CD14-positive monocyte (primary cell): ENCODE measurements around the gene C8G. TPM values are rescaled to one million over a fixed set of nuclear protein-coding genes. Genes with fewer than 3 reads are reported as not detected.

Source experiments
- DNase-seq, 3 donors: peaks; one replicate each; pipeline ENCODE4 v3.0.0-alpha.2; 2011 to 2022
- H2AFZ ChIP-seq: 2 replicates; pipeline ENCODE4 v1.6.0; 2012; ENCODE audit warnings: mild to moderate bottlenecking, low read depth, low read length, inconsistent platforms; ENCODE audit not compliant: insufficient read depth, poor library complexity, severe bottlenecking
- H3K27ac ChIP-seq, 2 donors: 1 replicate in 1 of 2; 2 replicates in 1 of 2; pipeline ENCODE4 v1.5.1; 2012 to 2013; ENCODE audit warnings: low read length in 2 of 2, control low read depth in 1 of 2, inconsistent platforms in 1 of 2, low read depth in 1 of 2, mild to moderate bottlenecking in 1 of 2
- H3K27me3 ChIP-seq, 2 donors: one replicate each; pipeline versions ENCODE4 v1.6.0 to v1.6.1; 2011 to 2013; ENCODE audit warnings: low read length in 2 of 2; ENCODE audit not compliant: control insufficient read depth in 2 of 2, insufficient read depth in 2 of 2
- H3K36me3 ChIP-seq, 2 donors: replicated peaks in 1 of 2; 1 replicate in 1 of 2; 2 replicates in 1 of 2; pipeline versions ENCODE4 v1.5.1 to v1.6.1; 2012 to 2013; ENCODE audit warnings: low read length in 2 of 2, control low read depth in 1 of 2, inconsistent platforms in 1 of 2, mild to moderate bottlenecking in 1 of 2; ENCODE audit not compliant: insufficient read depth in 2 of 2, control insufficient read depth in 1 of 2
- H3K4me1 ChIP-seq, 2 donors: 1 replicate in 1 of 2; 2 replicates in 1 of 2; pipeline versions ENCODE4 v1.5.1 to v1.6.1; 2012 to 2013; ENCODE audit warnings: low read length in 2 of 2, control low read depth in 1 of 2, inconsistent platforms in 1 of 2, mild to moderate bottlenecking in 1 of 2, moderate library complexity in 1 of 2; ENCODE audit not compliant: insufficient read depth in 2 of 2, control insufficient read depth in 1 of 2
- H3K4me2 ChIP-seq: replicated peaks from 2 replicates; pipeline ENCODE3; 2012; ENCODE audit warnings: low read length, moderate library complexity, mild to moderate bottlenecking; ENCODE audit not compliant: poor library complexity, severe bottlenecking; ENCODE audit errors: extremely low read depth
- H3K4me3 ChIP-seq, 3 experiments: fragments of 200-600 bp in 1 of 3; sonication (generic) in 1 of 3; replicated peaks in 1 of 3; 1 replicate in 2 of 3; 2 replicates in 1 of 3; pipeline ENCODE4 v1.5.1; 2011 to 2013; ENCODE audit warnings: low read length in 3 of 3, mild to moderate bottlenecking in 3 of 3, control low read depth in 2 of 3, low read depth in 2 of 3, inconsistent platforms in 1 of 3, moderate library complexity in 1 of 3
- H3K79me2 ChIP-seq: 2 replicates; pipeline ENCODE4 v1.6.0; 2012; ENCODE audit warnings: mild to moderate bottlenecking, control low read depth, inconsistent platforms, low read length, moderate library complexity; ENCODE audit not compliant: insufficient read depth
- H3K9ac ChIP-seq: 2 replicates; pipeline ENCODE4 v1.6.0; 2017; ENCODE audit warnings: low read length, mild to moderate bottlenecking; ENCODE audit not compliant: insufficient read depth, poor library complexity, severe bottlenecking
- H3K9me3 ChIP-seq, 2 donors: replicated peaks in 1 of 2; 1 replicate in 1 of 2; 2 replicates in 1 of 2; pipeline versions ENCODE4 v1.5.1 to v1.6.1; 2012 to 2013; ENCODE audit warnings: low read length in 2 of 2, control low read depth in 1 of 2; ENCODE audit not compliant: control insufficient read depth in 1 of 2, insufficient read depth in 1 of 2
- H4K20me1 ChIP-seq: 2 replicates; pipeline ENCODE4 v1.6.0; 2012; ENCODE audit warnings: mild to moderate bottlenecking, low read length, control low read depth, moderate library complexity; ENCODE audit not compliant: insufficient read depth
- H3K27ac Mint-ChIP-seq, 7 donors: one replicate each; pipeline ENCODE4 v1.8.0; 2020; ENCODE audit warnings: mild to moderate bottlenecking in 7 of 7, mixed read lengths in 7 of 7, moderate library complexity in 6 of 7, inconsistent platforms in 2 of 7
- H3K27me3 Mint-ChIP-seq, 3 donors: one replicate each; pipeline ENCODE4 v1.8.0; 2021 to 2022; ENCODE audit warnings: low read depth in 3 of 3, mild to moderate bottlenecking in 3 of 3, mixed read lengths in 3 of 3, moderate library complexity in 3 of 3, inconsistent platforms in 1 of 3
- H3K36me3 Mint-ChIP-seq, 2 donors: one replicate each; pipeline ENCODE4 v1.8.0; 2020; ENCODE audit warnings: mixed read lengths in 2 of 2, inconsistent platforms in 1 of 2, mild to moderate bottlenecking in 1 of 2
- H3K4me1 Mint-ChIP-seq: one replicate; pipeline ENCODE4 v1.8.0; 2020; ENCODE audit warnings: mild to moderate bottlenecking, mixed read lengths
- H3K4me3 Mint-ChIP-seq, 2 donors: one replicate each; pipeline ENCODE4 v1.8.0; 2020; ENCODE audit warnings: mild to moderate bottlenecking in 2 of 2, mixed read lengths in 2 of 2, moderate library complexity in 1 of 2
- H3K9me3 Mint-ChIP-seq, 7 donors: one replicate each; pipeline ENCODE4 v1.8.0; 2020 to 2022; ENCODE audit warnings: mixed read lengths in 7 of 7, mild to moderate bottlenecking in 6 of 7, moderate library complexity in 6 of 7, inconsistent platforms in 2 of 7
- WGBS: methylation state at CpG from one replicate; pipeline ENCODE4 v1.1.5; 2013; ENCODE audit warnings: missing lambda C conversion rate; ENCODE audit not compliant: insufficient coverage; 5-methylcytosine and 5-hydroxymethylcytosine counted together
- intact Hi-C, 2 donors: fragments of 100-400 bp; cut with micrococcal nuclease; formaldehyde crosslinking; loops; one replicate each; pipeline versions ENCODE4 v1.15.0 to v1.15.1; 2023
- polyA plus RNA-seq, 3 donors: library from polyadenylated mRNA; depleted of rRNA in 1 of 3; unstranded in 2 of 3; stranded (reverse) in 1 of 3; fragments of 300-500 nt in 2 of 3; fragments of >200 nt in 1 of 3; fragmentation: Illumina TruSeq in 2 of 3; gene quantifications; 1 replicate in 2 of 3; 2 replicates in 1 of 3; pipeline ENCODE4 v1.2.3, GENCODE V29; 2012 to 2021
- TF ChIP-seq, protein P1 (sequence below): fragments of 200-600 bp; IDR thresholded peaks from one replicate; pipeline ENCODE4 v1.8.0; 2022; ENCODE audit warnings: antibody characterized with exemption, mild to moderate bottlenecking

C8G gene
- polyA plus RNA-seq, 3 donors = 0.55 to 0.72 TPM; not detected in 1

DNA sequence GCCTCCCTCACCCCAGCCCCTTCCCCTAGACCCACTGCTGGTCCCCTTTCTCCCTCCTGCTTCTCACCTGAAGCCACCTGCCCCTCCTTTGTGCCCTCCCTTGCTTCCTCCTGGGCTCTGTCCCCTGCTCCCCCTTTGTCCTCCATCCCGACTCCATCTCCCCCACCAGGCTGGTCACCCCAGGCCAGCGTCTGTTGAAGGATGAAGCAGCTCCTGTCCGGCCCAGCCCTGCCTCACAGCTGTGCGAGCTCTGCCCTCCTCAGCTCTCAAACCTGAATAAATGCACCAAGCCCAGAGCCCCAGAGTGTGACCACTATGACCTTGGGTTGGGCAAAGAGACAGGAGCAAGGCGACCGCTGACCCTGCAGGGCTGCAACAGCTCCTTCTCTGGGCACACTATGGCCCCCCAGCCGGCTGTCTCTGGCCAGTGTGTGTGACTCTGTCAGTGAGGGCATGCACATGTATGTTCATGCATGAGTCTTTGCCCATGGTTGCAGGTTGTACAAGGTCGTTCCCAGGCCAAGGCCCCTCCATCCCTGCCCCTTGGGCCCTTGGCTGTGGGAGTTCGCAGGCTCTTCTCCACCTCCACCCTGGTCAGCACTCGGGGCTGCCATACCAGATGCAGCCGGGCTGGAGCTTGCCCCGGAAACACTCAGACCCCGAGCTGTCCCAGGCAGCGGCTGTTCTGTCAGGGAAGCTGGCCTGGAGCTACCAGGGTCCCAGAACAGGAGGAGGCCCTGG lies 10.3 kb downstream of the C8G start:
- peaks cover 0 to 5% (median 3%) of the 10 kb centered on the region in 7 donors for H3K9me3 Mint-ChIP-seq

DNA sequence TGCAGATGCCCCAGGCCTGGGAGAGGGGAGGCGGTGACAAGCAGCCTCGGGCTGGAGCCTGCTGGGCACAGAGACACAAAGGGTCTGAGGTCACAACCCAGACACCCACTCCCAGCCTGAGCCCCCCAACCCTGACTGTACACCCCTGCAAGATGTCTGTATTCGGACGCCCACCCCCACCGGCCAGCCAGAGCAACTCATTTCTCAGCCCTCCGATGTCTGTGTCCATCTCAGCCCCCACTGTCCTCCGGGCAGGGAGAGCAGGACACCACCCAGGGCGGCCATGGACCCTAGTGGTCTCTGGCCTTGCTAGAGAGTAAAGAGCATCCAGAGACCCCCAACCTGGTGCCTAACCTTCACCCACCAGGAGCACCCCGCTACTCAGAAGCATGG lies 10.9 kb downstream of the C8G start:
- Histone ChIP-seq H3K36me3 (no peaks in the 10 kb centered on the region), H4K20me1 (no peaks in the 10 kb centered on the region), H3K79me2 (no peaks in the 10 kb centered on the region), H3K9me3 (no peaks in the 10 kb centered on the region), H3K27me3 (no peaks in the 10 kb centered on the region), H3K9ac (no peak overlapping the region), H3K4me2 (no peak overlapping the region), H3K4me3 (no peak overlapping the region), H3K27ac (no peak overlapping the region), H3K4me1 (no peaks in the 10 kb centered on the region), H2AFZ (no peak overlapping the region)
- no peak overlapping the region for H3K4me3 Mint-ChIP-seq
- peaks cover 0 to 7% (median 2%) of the 10 kb centered on the region in 3 donors for H3K27me3 Mint-ChIP-seq
- H3K36me3 Mint-ChIP-seq = no peaks in the 10 kb centered on the region
- DNase-seq = no peak
- intact Hi-C loops = no loop called here
- H3K27ac Mint-ChIP-seq = no peak overlapping the region
- H3K4me1 Mint-ChIP-seq = no peaks in the 10 kb centered on the region
- peaks cover 0 to 5% (median 3%) of the 10 kb centered on the region in 7 donors for H3K9me3 Mint-ChIP-seq
- WGBS = 92% methylated on average over 9 of the region's 9 CpGs
- TF ChIP-seq, protein P1, sequence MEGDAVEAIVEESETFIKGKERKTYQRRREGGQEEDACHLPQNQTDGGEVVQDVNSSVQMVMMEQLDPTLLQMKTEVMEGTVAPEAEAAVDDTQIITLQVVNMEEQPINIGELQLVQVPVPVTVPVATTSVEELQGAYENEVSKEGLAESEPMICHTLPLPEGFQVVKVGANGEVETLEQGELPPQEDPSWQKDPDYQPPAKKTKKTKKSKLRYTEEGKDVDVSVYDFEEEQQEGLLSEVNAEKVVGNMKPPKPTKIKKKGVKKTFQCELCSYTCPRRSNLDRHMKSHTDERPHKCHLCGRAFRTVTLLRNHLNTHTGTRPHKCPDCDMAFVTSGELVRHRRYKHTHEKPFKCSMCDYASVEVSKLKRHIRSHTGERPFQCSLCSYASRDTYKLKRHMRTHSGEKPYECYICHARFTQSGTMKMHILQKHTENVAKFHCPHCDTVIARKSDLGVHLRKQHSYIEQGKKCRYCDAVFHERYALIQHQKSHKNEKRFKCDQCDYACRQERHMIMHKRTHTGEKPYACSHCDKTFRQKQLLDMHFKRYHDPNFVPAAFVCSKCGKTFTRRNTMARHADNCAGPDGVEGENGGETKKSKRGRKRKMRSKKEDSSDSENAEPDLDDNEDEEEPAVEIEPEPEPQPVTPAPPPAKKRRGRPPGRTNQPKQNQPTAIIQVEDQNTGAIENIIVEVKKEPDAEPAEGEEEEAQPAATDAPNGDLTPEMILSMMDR = no peak

More for the DNA sequence above, 10.3 kb downstream of the C8G start:
- H3K27ac ChIP-seq = no peak overlapping the region
- no peak overlapping the region for H3K4me3 ChIP-seq
- no peaks in the 10 kb centered on the region for H3K36me3 ChIP-seq
- Mint-ChIP-seq H3K4me1 (peaks cover 1% of the 10 kb centered on the region), H3K4me3 (no peak overlapping the region), H3K36me3 (no peaks in the 10 kb centered on the region), H3K27me3 (peaks cover 0 to 5% (median 0%) of the 10 kb centered on the region in 3 donors), H3K27ac (no peak overlapping the region)
- no peaks in the 10 kb centered on the region for H3K9me3 ChIP-seq
- 88% methylated on average over 13 of the region's 14 CpGs for WGBS
- H3K9ac ChIP-seq = no peak overlapping the region
- H3K79me2 ChIP-seq = no peaks in the 10 kb centered on the region
- peaks cover 3 to 5% of the 10 kb centered on the region in 2 donors for H3K4me1 ChIP-seq
- H3K4me2 ChIP-seq = no peak overlapping the region
- DNase-seq = no peak
- TF ChIP-seq, protein P1 = no peak
- no peaks in the 10 kb centered on the region for H3K27me3 ChIP-seq
- no peaks in the 10 kb centered on the region for H4K20me1 ChIP-seq
- no peak overlapping the region for H2AFZ ChIP-seq
- intact Hi-C loops = no loop called here
